H1 (cell line): ENCODE measurements around the gene ABI2. TPM values are rescaled to one million over a fixed set of nuclear protein-coding genes. Genes with fewer than 3 reads are reported as not detected.

Source experiments
- CTCF ChIA-PET: fragments of 300-600 bp; sonication (Branson Sonifier 250); formaldehyde crosslinking; loops from one replicate; lab custom pipeline; 2021; ENCODE audit not compliant: partially characterized antibody; lab: Charles Lee
- POLR2A ChIA-PET: fragments of 300-600 bp; sonication (Branson Sonifier 250); formaldehyde crosslinking; loops from one replicate; lab custom pipeline; 2021; ENCODE audit warnings: inconsistent platforms; ENCODE audit not compliant: partially characterized antibody; lab: Charles Lee
- DNase-seq, 2 experiments: peaks; one replicate each; pipeline versions ENCODE4 v3.0.0 to v3.0.0-alpha.2; 2010 to 2022; ENCODE audit warnings: low spot score in 2 of 2, low read depth in 1 of 2, mixed read lengths in 1 of 2
- FAIRE-seq: peaks from 2 replicates; lab custom pipeline; 2011; peaks lifted over from hg19 to GRCh38; lab: Jason Lieb, UNC
- H2AFZ ChIP-seq: 2 replicates; pipeline ENCODE4 v1.8.1; 2012; ENCODE audit warnings: low read length, inconsistent platforms
- H2AK5ac ChIP-seq: 2 replicates; pipeline ENCODE4 v1.6.1; 2013; ENCODE audit warnings: low read depth, low read length
- H2BK120ac ChIP-seq: replicated peaks from 2 replicates; pipeline ENCODE3; 2013; ENCODE audit warnings: low read depth, low read length, inconsistent platforms
- H2BK12ac ChIP-seq: 2 replicates; pipeline ENCODE4 v1.6.1; 2013; ENCODE audit warnings: low read depth, low read length
- H2BK15ac ChIP-seq: 2 replicates; pipeline ENCODE4 v1.6.1; 2013; ENCODE audit warnings: low read length
- H2BK20ac ChIP-seq: 2 replicates; pipeline ENCODE4 v1.6.1; 2013; ENCODE audit warnings: low read length
- H2BK5ac ChIP-seq: 2 replicates; pipeline ENCODE4 v1.6.1; 2013; ENCODE audit warnings: low read depth, low read length
- H3K14ac ChIP-seq: 2 replicates; pipeline ENCODE4 v1.6.1; 2013; ENCODE audit warnings: inconsistent platforms; ENCODE audit not compliant: insufficient read length
- H3K18ac ChIP-seq: 2 replicates; pipeline ENCODE4 v1.6.1; 2013; ENCODE audit warnings: low read length; ENCODE audit errors: extremely low read depth
- H3K23ac ChIP-seq: 2 replicates; pipeline ENCODE4 v1.6.1; 2013; ENCODE audit warnings: inconsistent platforms; ENCODE audit not compliant: insufficient read length
- H3K23me2 ChIP-seq: 2 replicates; pipeline ENCODE4 v1.6.1; 2013; ENCODE audit warnings: low read depth, low read length
- H3K27ac ChIP-seq: 2 replicates; pipeline ENCODE4 v1.6.1; 2011; ENCODE audit warnings: low read depth, low read length, inconsistent platforms
- H3K27me3 ChIP-seq, 4 experiments: replicated peaks in 1 of 4; 1 replicate in 1 of 4; 2 replicates in 3 of 4; pipeline versions ENCODE4 v1.6.1 to v1.8.1; 2011 to 2013; ENCODE audit warnings: low read length in 3 of 4, mild to moderate bottlenecking in 3 of 4, inconsistent platforms in 2 of 4, mixed read lengths in 2 of 4, moderate library complexity in 1 of 4; ENCODE audit not compliant: control insufficient read depth in 3 of 4, insufficient read depth in 3 of 4; ENCODE audit errors: extremely low read depth in 1 of 4
- H3K36me3 ChIP-seq, 4 experiments: 2 replicates each; pipeline versions ENCODE4 v1.6.1 to v1.8.1; 2011 to 2013; ENCODE audit warnings: mild to moderate bottlenecking in 4 of 4, low read length in 3 of 4, moderate library complexity in 2 of 4, control low read depth in 1 of 4, inconsistent platforms in 1 of 4; ENCODE audit not compliant: insufficient read depth in 4 of 4, control insufficient read depth in 2 of 4
- H3K4ac ChIP-seq: replicated peaks from 2 replicates; pipeline ENCODE3; 2013; ENCODE audit warnings: low read length, low read depth, mixed read lengths, inconsistent platforms; ENCODE audit not compliant: insufficient read length
- H3K4me1 ChIP-seq, 4 experiments: replicated peaks in 1 of 4; 1 replicate in 1 of 4; 2 replicates in 3 of 4; pipeline versions ENCODE4 v1.6.1 to v1.8.1; 2011 to 2013; ENCODE audit warnings: low read length in 3 of 4, inconsistent platforms in 2 of 4, mixed read lengths in 1 of 4; ENCODE audit not compliant: insufficient read depth in 4 of 4, control insufficient read depth in 3 of 4
- H3K4me2 ChIP-seq, 2 experiments: 2 replicates each; pipeline versions ENCODE4 v1.6.1 to v1.8.1; 2011 to 2013; ENCODE audit warnings: low read depth in 2 of 2, low read length in 2 of 2, control low read depth in 1 of 2, inconsistent platforms in 1 of 2, mild to moderate bottlenecking in 1 of 2; ENCODE audit not compliant: insufficient read depth in 1 of 2
- H3K4me3 ChIP-seq, 4 experiments: fragments of 200-600, 300-600 bp in 1 of 4; sonication (generic), shearing (Covaris generic), sonication (Bioruptor Twin) in 1 of 4; 2 replicates each; pipeline versions ENCODE4 v1.5.1 to v1.8.1; 2011 to 2016; ENCODE audit warnings: low read length in 4 of 4, low read depth in 3 of 4, control low read depth in 2 of 4, inconsistent platforms in 2 of 4, mild to moderate bottlenecking in 2 of 4, mixed read lengths in 1 of 4, moderate library complexity in 1 of 4; ENCODE audit not compliant: insufficient read depth in 2 of 4; ENCODE audit errors: extremely low read depth in 1 of 4
- H3K56ac ChIP-seq: replicated peaks from 2 replicates; pipeline ENCODE3; 2013; ENCODE audit warnings: low read depth, mild to moderate bottlenecking, mixed read lengths, low read length, inconsistent platforms; ENCODE audit not compliant: insufficient read length
- H3K79me1 ChIP-seq: 2 replicates; pipeline ENCODE4 v1.6.1; 2013; ENCODE audit warnings: low read depth, low read length, control low read depth
- H3K79me2 ChIP-seq, 2 experiments: 2 replicates each; pipeline versions ENCODE4 v1.6.1 to v1.8.1; 2012 to 2013; ENCODE audit warnings: low read length in 2 of 2, mild to moderate bottlenecking in 2 of 2, inconsistent platforms in 1 of 2; ENCODE audit not compliant: insufficient read depth in 2 of 2, control insufficient read depth in 1 of 2
- H3K9ac ChIP-seq, 4 experiments: replicated peaks in 1 of 4; 1 replicate in 1 of 4; 2 replicates in 3 of 4; pipeline versions ENCODE4 v1.6.1 to v1.8.1; 2011 to 2013; ENCODE audit warnings: low read depth in 3 of 4, low read length in 3 of 4, control low read depth in 2 of 4, mild to moderate bottlenecking in 2 of 4, moderate library complexity in 2 of 4, inconsistent platforms in 1 of 4; ENCODE audit errors: extremely low read depth in 1 of 4
- H3K9me3 ChIP-seq, 2 experiments: 2 replicates each; pipeline versions ENCODE4 v1.6.1 to v1.8.1; 2012 to 2013; ENCODE audit warnings: mild to moderate bottlenecking in 2 of 2, moderate library complexity in 2 of 2, control low read depth in 1 of 2, inconsistent platforms in 1 of 2, low read depth in 1 of 2, low read length in 1 of 2, mixed read lengths in 1 of 2; ENCODE audit not compliant: insufficient read depth in 2 of 2
- H4K20me1 ChIP-seq, 2 experiments: replicated peaks in 1 of 2; 2 replicates each; pipeline versions ENCODE3 to v1.8.1; 2011 to 2013; ENCODE audit warnings: inconsistent platforms in 2 of 2, low read length in 2 of 2, mild to moderate bottlenecking in 1 of 2; ENCODE audit not compliant: insufficient read depth in 2 of 2, control insufficient read depth in 1 of 2
- H4K5ac ChIP-seq: 2 replicates; pipeline ENCODE4 v1.6.1; 2013; ENCODE audit warnings: low read length, low read depth, mixed read lengths, inconsistent platforms; ENCODE audit not compliant: insufficient read length
- H4K8ac ChIP-seq: 2 replicates; pipeline ENCODE4 v1.8.0; 2013; ENCODE audit warnings: mild to moderate bottlenecking, moderate library complexity, low read length, inconsistent platforms; ENCODE audit not compliant: insufficient read depth; ENCODE audit errors: extremely low read depth
- H4K91ac ChIP-seq: replicated peaks from 2 replicates; pipeline ENCODE3; 2013; ENCODE audit warnings: low read length, mixed read lengths, inconsistent platforms; ENCODE audit not compliant: insufficient read length
- WGBS, 2 experiments: shearing (Covaris generic) in 1 of 2; methylation state at CpG; one replicate each; pipeline versions ENCODE4 v1.1.6 to v1.1.7; 2013 to 2015; ENCODE audit warnings: low lambda C conversion rate in 2 of 2, mixed read lengths in 2 of 2, inconsistent platforms in 1 of 2, low coverage in 1 of 2, missing lambda C conversion rate in 1 of 2; ENCODE audit not compliant: insufficient replicate concordance in 2 of 2, insufficient coverage in 1 of 2, insufficient read length in 1 of 2; ENCODE audit errors: extremely low coverage in 1 of 2, missing lambda C conversion rate in 1 of 2; 5-methylcytosine and 5-hydroxymethylcytosine counted together
- polyA plus RNA-seq, 7 experiments: library from polyadenylated mRNA; depleted of rRNA in 3 of 7; stranded (reverse) in 5 of 7; unstranded in 2 of 7; fragments of >200 nt in 5 of 7; fragments of 200-250 nt in 2 of 7; gene quantifications; 1 replicate in 5 of 7; 2 replicates in 1 of 7; 4 replicates in 1 of 7; pipeline versions ENCODE4 v1.2.1 to v1.2.3, GENCODE V29; 2011 to 2013; ENCODE audit warnings: missing spikeins in 2 of 7, mixed read lengths in 2 of 7
- total RNA-seq: library from RNA; stranded (reverse); fragmentation: NEBNext Ultra II Directional; extraction: Animal tissue kit (Norgen Biotek cat#: 25700); gene quantifications from 2 replicates; pipeline ENCODE4 v1.2.1, GENCODE V29; 2021

ABI2 gene
- total and polyA plus RNA-seq, 2 of the 8 experiments (the other 6 are each of a cell fraction or from before 2014, with no cell fraction given), result 62.3 to 118 TPM

DNA sequence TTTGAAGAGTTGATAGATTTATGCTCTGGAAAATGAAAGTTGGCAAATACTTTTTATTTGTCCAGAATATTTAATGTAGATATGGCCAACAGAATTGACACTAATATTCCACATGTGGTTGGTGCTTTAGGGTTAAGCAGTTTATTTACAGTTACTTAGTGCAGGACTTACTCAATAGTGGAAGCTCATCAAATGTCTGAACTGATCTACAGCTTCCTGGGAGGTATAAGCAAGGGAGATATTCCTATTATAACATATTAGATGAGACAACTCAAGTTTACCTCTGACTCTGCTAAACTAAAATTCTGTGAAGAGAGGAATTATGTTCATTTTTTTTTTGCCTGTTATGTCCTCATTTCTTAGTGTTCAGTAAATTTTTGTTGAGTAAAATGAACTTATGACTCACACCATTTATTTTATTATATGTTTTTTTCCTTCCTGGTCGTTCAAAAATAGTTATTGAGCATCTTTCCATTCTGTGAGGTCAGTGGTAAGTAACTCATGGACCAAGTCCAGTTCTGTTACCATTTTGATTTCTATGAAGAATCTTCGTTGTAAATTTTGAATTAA, 13.6 kb downstream of the ABI2 start:
- Histone ChIP-seq H3K18ac (no peak overlapping the region), H4K5ac (no peak overlapping the region), H3K56ac (no peak overlapping the region), H3K79me1 (0 out of 2 replicates have a peak, but pooled peaks cover 4% of the 10 kb centered on the region), H4K20me1 (peaks cover 0 to 7% of the 10 kb centered on the region in 2 experiments), H3K14ac (no peak overlapping the region), H3K9ac (no peak overlapping the region), H2BK15ac (no peak overlapping the region), H3K23me2 (no peaks in the 10 kb centered on the region), H3K23ac (no peak overlapping the region), H3K4me1 (peaks cover 2 to 10% (median 4%) of the 10 kb centered on the region in 4 experiments), H4K8ac (no peak overlapping the region), H3K27me3 (no peaks in the 10 kb centered on the region), H2BK20ac (no peak overlapping the region), H3K9me3 (no peaks in the 10 kb centered on the region), H3K36me3 (peaks cover 0 to 6% (median 2%) of the 10 kb centered on the region in 4 experiments; a peak in 5 of 8 replicates), H2BK120ac (no peak overlapping the region), H2BK5ac (no peak overlapping the region), H3K4ac (no peak overlapping the region), H2BK12ac (no peak overlapping the region), H2AK5ac (no peak overlapping the region), H3K79me2 (peaks cover 6 to 93% of the 10 kb centered on the region in 2 experiments; a peak in 3 of 4 replicates), H2AFZ (no peak overlapping the region), H3K4me3 (no peak overlapping the region), H3K27ac (no peak overlapping the region), H3K4me2 (no peak overlapping the region), H4K91ac (no peak overlapping the region)
- POLR2A ChIA-PET, result interaction anchor here (0.6 to 4.9 kb wide), 4 partner anchors 8 to 34 kb away, joined by 3 to 40 read pairs (median 4); partner anchors contain the start of gene ABI2
- FAIRE-seq, result no peak
- DNase-seq, result no peak
- 76% methylated on average over 2 of the region's 2 CpGs; no CpG with 5 or more reads in 1 of the 2 experiments for WGBS, 2 experiments
- CTCF ChIA-PET, result interaction anchor here (1.0 kb wide), 1 partner anchor 13 kb away, joined by 3 read pairs; the partner anchor contains the start of gene ABI2
